ENCODE data around the gene ARFRP1.

ARFRP1 gene

DNA sequence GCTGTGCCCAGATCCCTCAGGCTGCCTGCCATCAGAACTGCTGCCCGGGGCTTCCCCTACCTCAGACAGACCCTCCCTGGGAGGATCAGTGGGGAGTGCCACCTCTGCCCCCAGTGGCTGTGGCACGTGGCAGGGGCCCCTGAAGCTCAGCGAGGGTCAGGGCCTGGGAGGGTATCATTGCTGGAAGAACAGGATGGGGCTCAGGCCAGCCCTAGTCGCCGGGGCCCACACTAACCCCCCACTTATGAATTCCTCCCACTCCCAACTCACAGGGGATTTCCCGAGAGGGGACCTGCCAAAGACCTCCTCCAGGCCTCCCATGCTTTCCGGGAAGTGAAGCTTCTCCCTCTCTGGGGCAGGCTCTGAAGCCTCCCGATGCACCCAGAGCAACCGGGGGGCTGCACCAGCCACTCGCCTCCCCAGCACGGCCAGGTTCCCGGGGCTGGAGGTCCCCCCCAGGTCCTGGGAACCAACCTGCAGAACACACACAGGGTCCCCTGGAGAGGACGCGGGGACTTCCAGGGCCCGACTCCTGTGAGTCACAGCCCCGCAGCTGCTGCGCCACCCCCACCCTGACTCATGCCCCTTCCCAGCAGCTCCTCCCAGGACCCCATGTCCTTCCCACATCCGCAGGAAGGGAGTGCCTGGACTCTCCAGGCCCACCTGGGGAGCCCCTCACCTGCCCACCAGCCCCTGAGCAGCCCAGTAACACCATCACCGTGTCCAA lies 8.9 kb downstream of the ARFRP1 start:
- H3K4me3 ChIP-seq (ENCODE audit: control insufficient read depth, low read depth, low read length) = peak overlapping the region; percentile 6
- peak; percentile 91 for DNase-seq (ENCODE audit: low read depth)
- TF ChIP-seq, protein P1, sequence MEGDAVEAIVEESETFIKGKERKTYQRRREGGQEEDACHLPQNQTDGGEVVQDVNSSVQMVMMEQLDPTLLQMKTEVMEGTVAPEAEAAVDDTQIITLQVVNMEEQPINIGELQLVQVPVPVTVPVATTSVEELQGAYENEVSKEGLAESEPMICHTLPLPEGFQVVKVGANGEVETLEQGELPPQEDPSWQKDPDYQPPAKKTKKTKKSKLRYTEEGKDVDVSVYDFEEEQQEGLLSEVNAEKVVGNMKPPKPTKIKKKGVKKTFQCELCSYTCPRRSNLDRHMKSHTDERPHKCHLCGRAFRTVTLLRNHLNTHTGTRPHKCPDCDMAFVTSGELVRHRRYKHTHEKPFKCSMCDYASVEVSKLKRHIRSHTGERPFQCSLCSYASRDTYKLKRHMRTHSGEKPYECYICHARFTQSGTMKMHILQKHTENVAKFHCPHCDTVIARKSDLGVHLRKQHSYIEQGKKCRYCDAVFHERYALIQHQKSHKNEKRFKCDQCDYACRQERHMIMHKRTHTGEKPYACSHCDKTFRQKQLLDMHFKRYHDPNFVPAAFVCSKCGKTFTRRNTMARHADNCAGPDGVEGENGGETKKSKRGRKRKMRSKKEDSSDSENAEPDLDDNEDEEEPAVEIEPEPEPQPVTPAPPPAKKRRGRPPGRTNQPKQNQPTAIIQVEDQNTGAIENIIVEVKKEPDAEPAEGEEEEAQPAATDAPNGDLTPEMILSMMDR (conservative IDR thresholded peaks at IDR 0.05; ENCODE audit: control insufficient read depth, insufficient read depth, low read depth, low read length) = no peak

DNA sequence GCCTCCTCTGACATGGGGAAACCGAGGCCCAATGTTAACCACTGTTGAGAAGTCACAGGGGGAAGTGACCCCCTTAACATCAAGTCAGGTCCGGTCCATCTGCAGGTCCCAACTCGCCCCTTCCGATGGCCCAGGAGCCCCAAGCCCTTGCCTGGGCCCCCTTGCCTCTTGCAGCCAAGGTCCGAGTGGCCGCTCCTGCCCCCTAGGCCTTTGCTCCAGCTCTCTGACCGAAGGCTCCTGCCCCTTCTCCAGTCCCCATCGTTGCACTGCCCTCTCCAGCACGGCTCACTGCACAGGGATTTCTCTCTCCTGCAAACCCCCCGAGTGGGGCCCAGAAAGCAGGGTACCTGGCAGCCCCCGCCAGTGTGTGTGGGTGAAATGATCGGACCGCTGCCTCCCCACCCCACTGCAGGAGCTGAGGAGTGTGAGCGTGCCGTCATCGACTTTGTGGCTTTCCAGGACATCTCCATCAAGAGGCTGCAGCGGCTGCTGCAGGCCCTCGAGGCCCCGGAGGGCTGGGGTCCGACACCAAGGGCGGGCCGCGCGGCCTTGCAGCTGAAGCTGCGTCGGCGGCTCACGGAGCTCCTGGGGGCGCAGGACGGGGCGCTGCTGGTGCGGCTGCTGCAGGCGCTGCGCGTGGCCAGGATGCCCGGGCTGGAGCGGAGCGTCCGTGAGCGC lies 9.8 kb downstream of the ARFRP1 start:
- no peak overlapping the region for H3K4me3 ChIP-seq (ENCODE audit: control insufficient read depth, low read depth, low read length)
- no peak for DNase-seq (ENCODE audit: low read depth)
- TF ChIP-seq, protein P1 (conservative IDR thresholded peaks at IDR 0.05; ENCODE audit: control insufficient read depth, insufficient read depth, low read depth, low read length) = no peak

DNA sequence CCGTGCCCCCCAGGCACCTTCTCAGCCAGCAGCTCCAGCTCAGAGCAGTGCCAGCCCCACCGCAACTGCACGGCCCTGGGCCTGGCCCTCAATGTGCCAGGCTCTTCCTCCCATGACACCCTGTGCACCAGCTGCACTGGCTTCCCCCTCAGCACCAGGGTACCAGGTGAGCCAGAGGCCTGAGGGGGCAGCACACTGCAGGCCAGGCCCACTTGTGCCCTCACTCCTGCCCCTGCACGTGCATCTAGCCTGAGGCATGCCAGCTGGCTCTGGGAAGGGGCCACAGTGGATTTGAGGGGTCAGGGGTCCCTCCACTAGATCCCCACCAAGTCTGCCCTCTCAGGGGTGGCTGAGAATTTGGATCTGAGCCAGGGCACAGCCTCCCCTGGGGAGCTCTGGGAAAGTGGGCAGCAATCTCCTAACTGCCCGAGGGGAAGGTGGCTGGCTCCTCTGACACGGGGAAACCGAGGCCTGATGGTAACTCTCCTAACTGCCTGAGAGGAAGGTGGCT lies 10.4 kb downstream of the ARFRP1 start:
- no peak for DNase-seq (ENCODE audit: low read depth)
- H3K4me3 ChIP-seq (ENCODE audit: control insufficient read depth, low read depth, low read length) = peak overlapping the region; percentile 39
- TF ChIP-seq, protein P1 (conservative IDR thresholded peaks at IDR 0.05; ENCODE audit: control insufficient read depth, insufficient read depth, low read depth, low read length) = no peak

DNA sequence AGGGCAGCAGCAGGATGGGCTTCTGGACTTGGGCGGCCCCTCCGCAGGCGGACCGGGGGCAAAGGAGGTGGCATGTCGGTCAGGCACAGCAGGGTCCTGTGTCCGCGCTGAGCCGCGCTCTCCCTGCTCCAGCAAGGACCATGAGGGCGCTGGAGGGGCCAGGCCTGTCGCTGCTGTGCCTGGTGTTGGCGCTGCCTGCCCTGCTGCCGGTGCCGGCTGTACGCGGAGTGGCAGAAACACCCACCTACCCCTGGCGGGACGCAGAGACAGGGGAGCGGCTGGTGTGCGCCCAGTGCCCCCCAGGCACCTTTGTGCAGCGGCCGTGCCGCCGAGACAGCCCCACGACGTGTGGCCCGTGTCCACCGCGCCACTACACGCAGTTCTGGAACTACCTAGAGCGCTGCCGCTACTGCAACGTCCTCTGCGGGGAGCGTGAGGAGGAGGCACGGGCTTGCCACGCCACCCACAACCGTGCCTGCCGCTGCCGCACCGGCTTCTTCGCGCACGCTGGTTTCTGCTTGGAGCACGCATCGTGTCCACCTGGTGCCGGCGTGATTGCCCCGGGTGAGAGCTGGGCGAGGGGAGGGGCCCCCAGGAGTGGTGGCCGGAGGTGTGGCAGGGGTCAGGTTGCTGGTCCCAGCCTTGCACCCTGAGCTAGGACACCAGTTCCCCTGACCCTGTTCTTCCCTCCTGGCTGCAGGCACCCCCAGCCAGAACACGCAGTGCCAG lies 11.0 kb downstream of the ARFRP1 start, which contains the start of gene TNFRSF6B:
Gene TNFRSF6B (plus strand): TSS at position 25 of the 729 bp plus-strand sequence. CDS start 116 bp downstream, at position 141.
- TF ChIP-seq, protein P1 (conservative IDR thresholded peaks at IDR 0.05; ENCODE audit: control insufficient read depth, insufficient read depth, low read depth, low read length) = no peak
- H3K4me3 ChIP-seq (ENCODE audit: control insufficient read depth, low read depth, low read length) = peak within 1 kb of the TSS; percentile 39
- no peak for DNase-seq (ENCODE audit: low read depth)

DNA sequence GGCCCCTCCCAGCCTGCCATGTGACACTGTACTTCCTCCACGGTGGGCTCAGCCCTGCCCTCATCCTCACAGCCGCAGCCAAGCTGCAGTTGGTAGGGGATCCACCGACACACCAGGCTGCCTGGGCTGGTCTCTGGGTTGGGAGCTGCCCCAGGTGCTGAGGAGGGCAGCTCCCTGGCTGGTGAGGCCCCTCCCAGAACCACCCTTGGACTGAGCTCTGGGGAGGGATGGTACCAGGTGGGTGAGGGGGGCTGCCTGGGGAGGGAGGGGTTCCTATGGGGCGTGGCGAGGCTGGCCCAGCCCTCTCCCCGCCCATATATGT lies 11.5 kb downstream of the ARFRP1 start:
- peak overlapping the region; percentile 39 for H3K4me3 ChIP-seq (ENCODE audit: control insufficient read depth, low read depth, low read length)
- TF ChIP-seq, protein P1 (conservative IDR thresholded peaks at IDR 0.05; ENCODE audit: control insufficient read depth, insufficient read depth, low read depth, low read length) = no peak
- no peak for DNase-seq (ENCODE audit: low read depth)

DNA sequence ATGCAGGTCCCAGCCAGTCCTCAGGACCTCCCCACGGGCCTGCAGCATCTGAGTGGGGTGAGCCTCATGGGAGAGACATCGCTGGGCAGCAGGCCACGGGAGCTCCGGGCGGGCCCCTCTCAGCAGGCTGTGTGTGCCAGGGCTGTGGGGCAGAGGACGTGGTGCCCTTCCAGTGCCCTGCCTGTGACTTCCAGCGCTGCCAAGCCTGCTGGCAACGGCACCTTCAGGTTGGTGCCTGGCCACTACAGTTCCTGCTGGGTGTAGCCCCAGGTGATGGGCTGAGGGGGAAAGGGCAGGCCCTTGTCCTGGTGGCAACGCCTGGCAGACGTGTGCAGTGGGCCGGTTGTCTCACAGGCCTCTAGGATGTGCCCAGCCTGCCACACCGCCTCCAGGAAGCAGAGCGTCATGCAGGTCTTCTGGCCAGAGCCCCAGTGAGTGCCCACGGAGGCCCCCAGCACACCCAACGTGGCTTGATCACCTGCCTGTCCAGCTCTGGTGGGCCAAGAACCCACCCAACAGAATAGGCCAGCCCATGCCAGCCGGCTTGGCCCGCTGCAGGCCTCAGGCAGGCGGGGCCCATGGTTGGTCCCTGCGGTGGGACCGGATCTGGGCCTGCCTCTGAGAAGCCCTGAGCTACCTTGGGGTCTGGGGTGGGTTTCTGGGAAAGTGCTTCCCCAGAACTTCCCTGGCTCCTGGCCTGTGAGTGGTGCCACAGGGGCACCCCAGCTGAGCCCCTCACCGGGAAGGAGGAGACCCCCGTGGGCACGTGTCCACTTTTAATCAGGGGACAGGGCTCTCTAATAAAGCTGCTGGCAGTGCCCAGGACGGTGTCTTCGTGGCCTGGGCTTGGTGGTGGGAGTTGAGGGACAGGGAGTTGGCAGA lies 12.1 kb downstream of the ARFRP1 start:
- TF ChIP-seq, protein P1 (conservative IDR thresholded peaks at IDR 0.05; ENCODE audit: control insufficient read depth, insufficient read depth, low read depth, low read length) = no peak
- DNase-seq (ENCODE audit: low read depth) = no peak
- H3K4me3 ChIP-seq (ENCODE audit: control insufficient read depth, low read depth, low read length) = no peak overlapping the region

Data from fibroblast of mammary gland (primary cell).